MM.1S (cell line): ENCODE results near the gene POGLUT2.

Source experiments
- EZH2 ChIP-seq: fragments of 300-600 bp; sonication (generic); optimal IDR thresholded peaks from 2 replicates; pipeline ENCODE3; 2017; ENCODE audit warnings: low read depth, mild to moderate bottlenecking, antibody characterized with exemption, low read length, mixed read lengths
- TF ChIP-seq, protein P1 (sequence below): fragments of 300-600 bp; sonication (generic); IDR thresholded peaks from 2 replicates; pipeline ENCODE4 v1.5.1; 2016; ENCODE audit warnings: antibody characterized with exemption, low read length, mixed read lengths

DNA sequence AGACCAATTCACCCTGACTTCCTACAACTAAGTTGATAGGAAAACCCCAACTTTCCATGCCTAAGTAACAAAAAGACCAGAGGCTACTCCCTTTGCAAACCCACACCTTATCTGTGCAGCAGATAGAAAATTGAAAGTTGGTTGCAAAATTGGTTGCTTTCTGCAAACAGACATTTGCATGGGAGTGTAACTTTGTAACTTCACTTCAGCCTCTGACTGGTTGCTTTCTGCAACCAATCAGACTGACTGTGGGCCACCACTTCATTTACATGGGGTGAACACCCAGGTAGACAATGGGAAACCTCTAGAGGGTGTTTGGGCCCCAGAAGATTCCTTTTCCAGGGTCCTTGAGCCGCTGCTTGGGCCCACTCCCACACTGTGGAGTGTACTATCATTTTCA, 35.0 kb downstream of the POGLUT2 start:
- TF ChIP-seq, protein P1, sequence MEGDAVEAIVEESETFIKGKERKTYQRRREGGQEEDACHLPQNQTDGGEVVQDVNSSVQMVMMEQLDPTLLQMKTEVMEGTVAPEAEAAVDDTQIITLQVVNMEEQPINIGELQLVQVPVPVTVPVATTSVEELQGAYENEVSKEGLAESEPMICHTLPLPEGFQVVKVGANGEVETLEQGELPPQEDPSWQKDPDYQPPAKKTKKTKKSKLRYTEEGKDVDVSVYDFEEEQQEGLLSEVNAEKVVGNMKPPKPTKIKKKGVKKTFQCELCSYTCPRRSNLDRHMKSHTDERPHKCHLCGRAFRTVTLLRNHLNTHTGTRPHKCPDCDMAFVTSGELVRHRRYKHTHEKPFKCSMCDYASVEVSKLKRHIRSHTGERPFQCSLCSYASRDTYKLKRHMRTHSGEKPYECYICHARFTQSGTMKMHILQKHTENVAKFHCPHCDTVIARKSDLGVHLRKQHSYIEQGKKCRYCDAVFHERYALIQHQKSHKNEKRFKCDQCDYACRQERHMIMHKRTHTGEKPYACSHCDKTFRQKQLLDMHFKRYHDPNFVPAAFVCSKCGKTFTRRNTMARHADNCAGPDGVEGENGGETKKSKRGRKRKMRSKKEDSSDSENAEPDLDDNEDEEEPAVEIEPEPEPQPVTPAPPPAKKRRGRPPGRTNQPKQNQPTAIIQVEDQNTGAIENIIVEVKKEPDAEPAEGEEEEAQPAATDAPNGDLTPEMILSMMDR, result no peak
- no peak for TF ChIP-seq EZH2
